GM23338 (cell line): ENCODE measurements around the gene CADPS. TPM values are rescaled to one million over a fixed set of nuclear protein-coding genes. Genes with fewer than 3 reads are reported as not detected.

ENCODE experiments used
- ATAC-seq: fragments of 200-7000 bp; cut with Tn5 transposase; 3 replicates; pipeline ENCODE4 v1.9.1; 2020
- DNase-seq: peaks from one replicate; pipeline ENCODE4 v3.0.0-alpha.2; 2015; ENCODE audit warnings: low spot score
- H2AFZ ChIP-seq: fragments of 200-600 bp; sonication (generic); 2 replicates; pipeline ENCODE4 v1.8.0; 2016; ENCODE audit warnings: antibody characterized with exemption, mild to moderate bottlenecking, moderate library complexity
- H3F3A ChIP-seq: fragments of 200-600 bp; sonication (generic); replicated peaks from 2 replicates; pipeline ENCODE4 v1.8.0; 2017; ENCODE audit warnings: antibody characterized with exemption, mixed run types, low read depth
- H3K27ac ChIP-seq: fragments of 200-600 bp; sonication (generic); 2 replicates; pipeline ENCODE4 v1.6.1; 2016; ENCODE audit warnings: low read depth
- H3K27me3 ChIP-seq: fragments of 200-600 bp; sonication (generic); 2 replicates; pipeline ENCODE4 v1.8.0; 2016; ENCODE audit warnings: mild to moderate bottlenecking, mixed run types, moderate library complexity; ENCODE audit not compliant: insufficient read depth
- H3K36me3 ChIP-seq: fragments of 200-600 bp; sonication (generic); 2 replicates; pipeline ENCODE4 v1.8.0; 2016; ENCODE audit warnings: mild to moderate bottlenecking; ENCODE audit not compliant: insufficient read depth
- H3K4me1 ChIP-seq: fragments of 200-600 bp; sonication (generic); 2 replicates; pipeline ENCODE4 v1.8.0; 2016; ENCODE audit warnings: mild to moderate bottlenecking, moderate library complexity; ENCODE audit not compliant: insufficient read depth
- H3K4me2 ChIP-seq: fragments of 200-600 bp; sonication (generic); 2 replicates; pipeline ENCODE4 v1.7.1; 2017; ENCODE audit warnings: mixed run types
- H3K4me3 ChIP-seq: fragments of 200-600 bp; sonication (generic); 2 replicates; pipeline ENCODE4 v1.6.1; 2016; ENCODE audit warnings: mixed run types
- H3K79me2 ChIP-seq: fragments of 200-600 bp; sonication (generic); replicated peaks from 2 replicates; pipeline ENCODE4 v1.8.0; 2017; ENCODE audit warnings: mild to moderate bottlenecking; ENCODE audit not compliant: insufficient read depth
- H3K9me2 ChIP-seq: fragments of 200-600 bp; sonication (generic); 2 replicates; pipeline ENCODE4 v1.8.0; 2017; ENCODE audit not compliant: insufficient read depth
- H4K20me1 ChIP-seq: fragments of 200-600 bp; sonication (generic); replicated peaks from 2 replicates; pipeline ENCODE4 v1.8.0; 2017; ENCODE audit warnings: mild to moderate bottlenecking; ENCODE audit not compliant: insufficient read depth
- H3K27ac Mint-ChIP-seq: 2 replicates; pipeline ENCODE4 v1.8.0; 2020; ENCODE audit warnings: inconsistent platforms, mild to moderate bottlenecking, moderate library complexity, mixed read lengths
- H3K27me3 Mint-ChIP-seq: 3 replicates; pipeline ENCODE4 v1.8.0; 2022; ENCODE audit warnings: low read depth, mild to moderate bottlenecking, moderate library complexity, mixed read lengths, inconsistent platforms; ENCODE audit not compliant: insufficient read depth, poor library complexity
- H3K36me3 Mint-ChIP-seq: 3 replicates; pipeline ENCODE4 v1.8.0; 2021; ENCODE audit warnings: low read depth, mild to moderate bottlenecking, inconsistent platforms, moderate library complexity, mixed read lengths
- H3K4me1 Mint-ChIP-seq: 3 replicates; pipeline ENCODE4 v1.8.0; 2020; ENCODE audit warnings: mild to moderate bottlenecking, inconsistent platforms, mixed read lengths
- H3K4me3 Mint-ChIP-seq: 3 replicates; pipeline ENCODE4 v1.8.0; 2021; ENCODE audit warnings: moderate library complexity, mild to moderate bottlenecking, inconsistent platforms, mixed read lengths
- H3K9me3 Mint-ChIP-seq: 3 replicates; pipeline ENCODE4 v1.8.0; 2020; ENCODE audit warnings: moderate library complexity, mild to moderate bottlenecking, inconsistent platforms, mixed read lengths
- CTCF ChIP-seq, 2 experiments: fragments of 200-600 bp in 1 of 2; sonication (generic) in 1 of 2; conservative IDR thresholded peaks; 2 replicates each; pipeline versions ENCODE4 v1.5.1 to v1.6.1; 2016 to 2017; ENCODE audit warnings: antibody characterized with exemption in 2 of 2, low read depth in 2 of 2, mild to moderate bottlenecking in 2 of 2, moderate library complexity in 1 of 2
- EZH2phosphoT487 ChIP-seq: fragments of 200-600 bp; sonication (generic); IDR thresholded peaks from one replicate; pipeline ENCODE4 v1.8.1; 2018; ENCODE audit warnings: antibody characterized with exemption; ENCODE audit not compliant: unreplicated experiment
- ZNF331 ChIP-seq: fragments of 250-450 bp; sonication (Bioruptor Pico); IDR thresholded peaks from 2 replicates; pipeline ENCODE4 v1.5.0; 2020; ENCODE audit warnings: low read depth, mild to moderate bottlenecking, moderate library complexity
- ZNF462 ChIP-seq: fragments of 250-450 bp; sonication (Bioruptor Pico); IDR thresholded peaks from 2 replicates; pipeline ENCODE4 v1.5.0; 2020; ENCODE audit warnings: mild to moderate bottlenecking, moderate library complexity
- polyA plus RNA-seq: library from polyadenylated mRNA; unstranded; fragments of >200 nt; fragmentation: Nextera tagmentation; extraction: Ambion mirVana; gene quantifications from 2 replicates; pipeline ENCODE4 v1.2.1, GENCODE V29; 2016
- total RNA-seq: library from RNA; depleted of rRNA; stranded (reverse); fragments of >200 nt; shearing (Covaris generic); gene quantifications from 2 replicates; pipeline ENCODE4 v1.2.3, GENCODE V29; 2014

CADPS gene
- total and polyA plus RNA-seq, 2 experiments from 2014 or later = 14.7 to 22.0 TPM

GRCh38 chr3:62669161-62669560 is 206.1 kb downstream of the CADPS start:
- Mint-ChIP-seq H3K27ac (no peak overlapping the region), H3K9me3 (no peaks in the 10 kb centered on the region), H3K4me1 (peaks cover 17% of the 10 kb centered on the region), H3K4me3 (no peak overlapping the region), H3K36me3 (no peaks in the 10 kb centered on the region), H3K27me3 (peaks cover 2% of the 10 kb centered on the region)
- no peaks in the 10 kb centered on the region for H3K4me1 ChIP-seq
- no peaks in the 10 kb centered on the region for H4K20me1 ChIP-seq
- no peaks in the 10 kb centered on the region for H3F3A ChIP-seq
- no peaks in the 10 kb centered on the region for H3K36me3 ChIP-seq
- H3K9me2 ChIP-seq = no peaks in the 10 kb centered on the region
- no peak for DNase-seq
- no peak overlapping the region for H3K27ac ChIP-seq
- H3K4me3 ChIP-seq = no peak overlapping the region
- no peaks in the 10 kb centered on the region for H3K27me3 ChIP-seq
- peak; percentile 8; the same call in 2 of the 3 replicates for ATAC-seq
- no peaks in the 10 kb centered on the region for H3K79me2 ChIP-seq
- H2AFZ ChIP-seq = no peak overlapping the region
- H3K4me2 ChIP-seq = no peak overlapping the region
- no peak for TF ChIP-seq EZH2phosphoT487

- Histone ChIP-seq H3K27me3 (no peaks in the 10 kb centered on the region), H3K4me1 (no peaks in the 10 kb centered on the region), H3K4me3 (no peak overlapping the region), H2AFZ (no peak overlapping the region), H3K79me2 (no peaks in the 10 kb centered on the region), H4K20me1 (no peaks in the 10 kb centered on the region), H3K9me2 (no peaks in the 10 kb centered on the region), H3K36me3 (no peaks in the 10 kb centered on the region), H3K27ac (no peak overlapping the region), H3F3A (no peaks in the 10 kb centered on the region), H3K4me2 (no peak overlapping the region)
- H3K9me3 Mint-ChIP-seq = no peaks in the 10 kb centered on the region
- H3K36me3 Mint-ChIP-seq = no peaks in the 10 kb centered on the region
- peaks cover 17% of the 10 kb centered on the region for H3K4me1 Mint-ChIP-seq
- H3K27me3 Mint-ChIP-seq = peaks cover 2% of the 10 kb centered on the region
- peak; percentile 81 for ATAC-seq
- no peak overlapping the region for H3K27ac Mint-ChIP-seq
- no peak overlapping the region for H3K4me3 Mint-ChIP-seq
- TF ChIP-seq ZNF331 (CRISPR knock-in tag) (no peak), ZNF462 (peak; percentile 75), CTCF (conservative IDR thresholded peaks at IDR 0.05; ENCODE audit: low read depth in 2 of 2) (peak; percentile 68 to 69)
- peak; percentile 71 for DNase-seq
These were observed 207.5 kb downstream of the CADPS start for GRCh38 chr3:62667714-62668113.
